ENCODE measurements around the gene SLC9B1.

DNA sequence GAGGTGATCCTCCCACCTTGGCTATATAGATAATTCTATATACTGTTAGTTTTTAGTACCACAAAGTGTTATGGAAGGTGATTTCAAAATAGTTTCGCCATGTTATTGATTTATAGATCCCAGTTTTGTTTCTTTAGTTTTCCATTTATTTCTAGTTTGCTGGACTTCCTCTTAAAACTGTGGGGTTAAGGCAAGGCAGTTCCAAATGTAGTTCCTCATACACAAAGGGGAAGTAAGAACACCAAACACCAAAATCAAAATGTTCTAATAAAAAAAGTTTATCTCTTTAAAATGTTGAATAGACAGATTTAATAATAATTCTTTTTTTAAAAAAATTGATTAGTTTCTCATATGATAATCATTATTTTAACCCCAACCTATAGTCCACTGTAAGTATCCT lies 157.5 kb downstream of the SLC9B1 start:
- no peak for TF ChIP-seq CTCF (IDR thresholded peaks at IDR 0.05; ENCODE audit: low read depth, low read length, poor library complexity, severe bottlenecking)
- TF ChIP-seq EZH2phosphoT487 (IDR thresholded peaks at IDR 0.05; ENCODE audit: borderline replicate concordance, low read length) = no peak
